GM21381 (cell line): ENCODE results near the gene PLCG2.
"Not testable (repeated sequence)": the region's sequence is repeated elsewhere in the genome, so short reads cannot be mapped to it uniquely, and the experiment has no call there.

Experiments
- ATAC-seq: cut with Tn5 transposase; IDR thresholded peaks from one replicate; pipeline ENCODE4 v1.9.1; 2021; ENCODE audit warnings: mild to moderate bottlenecking, moderate library complexity; ENCODE audit not compliant: unreplicated experiment

PLCG2 gene

DNA sequence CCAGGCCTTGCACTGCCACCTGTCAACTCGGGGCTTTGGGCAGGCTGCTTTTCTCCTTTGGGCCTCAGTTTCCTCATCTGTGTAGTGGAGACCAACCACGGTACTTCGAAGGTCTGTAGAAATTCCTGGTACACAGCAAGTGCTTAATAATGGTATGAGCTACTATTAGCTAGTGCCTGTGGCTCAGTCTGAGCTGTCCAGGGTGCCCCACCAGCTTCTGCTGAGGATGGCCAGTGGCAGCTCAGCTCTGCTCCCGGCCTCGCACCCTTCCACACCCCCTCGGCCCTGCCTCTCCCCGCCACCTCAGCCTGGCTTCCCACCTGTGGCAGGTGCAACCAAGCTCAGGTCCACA lies 26.2 kb upstream of the PLCG2 start:
- no peak for ATAC-seq

DNA sequence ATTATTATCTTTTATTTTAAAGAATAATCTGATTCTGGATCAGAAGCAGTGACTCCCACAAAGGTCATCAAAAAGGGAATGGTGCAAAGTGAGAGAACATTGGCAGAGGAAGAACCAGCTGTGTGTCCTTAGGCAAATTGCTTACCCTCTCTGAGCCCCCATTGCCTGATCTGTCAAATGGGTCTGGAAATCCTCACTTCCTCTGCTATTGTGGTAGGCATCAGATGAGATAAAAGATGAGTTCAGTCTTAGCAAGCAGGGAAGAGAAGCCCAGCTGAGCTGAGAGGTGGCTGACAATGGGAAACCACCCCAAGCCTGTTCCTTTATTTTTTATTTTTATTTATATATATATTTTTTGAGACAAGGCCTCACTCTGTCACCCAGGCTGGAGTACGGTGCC lies 24.2 kb upstream of the PLCG2 start:
- ATAC-seq: no peak

DNA sequence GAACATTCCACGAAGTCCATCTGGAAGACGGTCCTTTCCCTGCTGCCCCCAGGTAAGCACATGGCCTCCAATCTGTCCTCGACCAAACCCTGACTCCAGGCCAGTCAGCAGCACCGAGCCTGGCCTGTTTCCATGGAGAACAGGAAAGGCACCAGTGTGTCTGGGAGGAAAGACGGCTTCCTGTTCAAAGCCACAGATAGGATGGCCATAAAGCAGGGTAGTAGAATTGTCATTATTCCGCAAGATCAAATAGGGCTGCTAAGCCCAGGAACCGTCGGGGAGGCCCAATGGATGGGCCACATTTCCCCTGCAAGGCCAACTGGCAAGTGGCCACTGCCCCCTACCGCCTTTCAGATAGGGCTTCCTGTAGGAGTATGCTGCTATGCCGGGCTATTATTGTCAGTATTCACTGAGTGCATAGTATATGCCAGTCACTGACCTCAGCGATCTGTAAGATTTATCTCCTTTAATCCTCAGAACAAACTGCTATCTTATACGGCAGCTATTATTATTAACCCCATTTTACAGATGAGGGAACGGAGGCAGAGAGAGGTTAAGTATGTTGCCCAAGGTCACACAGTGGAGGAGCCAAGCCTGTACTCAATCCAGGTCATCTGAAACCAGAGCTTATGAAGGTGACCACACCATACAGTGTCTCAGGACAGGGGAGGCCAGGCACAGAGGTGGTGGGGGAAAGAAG lies 23.0 kb upstream of the PLCG2 start:
- no peak for ATAC-seq

DNA sequence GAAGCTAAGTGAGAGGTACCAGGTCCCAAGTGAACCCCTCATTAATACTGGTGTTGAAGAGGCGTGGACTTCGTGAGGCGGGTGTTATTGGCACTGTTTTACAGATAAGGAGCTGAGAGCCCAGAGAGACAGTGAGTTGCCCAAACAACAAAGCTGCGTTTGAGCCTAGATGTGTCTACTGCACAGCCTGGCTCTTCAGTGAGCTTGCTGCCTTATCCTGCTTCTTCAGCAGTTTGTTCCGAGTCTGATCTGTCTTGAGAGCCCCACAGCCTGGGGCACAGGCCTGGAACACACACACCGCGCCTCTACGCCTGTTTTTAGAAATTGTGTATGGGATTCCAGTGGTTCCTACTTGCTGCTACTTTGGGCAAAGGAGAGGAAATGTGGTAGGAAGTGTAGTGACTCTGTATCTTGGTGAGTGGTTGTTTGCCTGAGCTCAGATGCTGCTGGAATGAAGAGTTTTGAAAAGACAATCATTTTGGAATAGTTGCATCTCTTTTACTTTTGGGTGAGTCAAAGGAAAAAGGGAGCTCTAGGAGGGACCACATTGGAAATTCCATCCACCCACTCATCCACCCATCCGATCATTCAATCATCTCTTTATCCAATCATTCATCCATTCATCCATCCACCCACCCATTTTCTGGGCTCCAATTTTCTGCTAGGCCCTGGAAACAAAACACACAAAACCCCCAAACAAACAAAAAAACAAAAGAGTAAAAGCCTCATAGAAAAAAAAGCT lies 22.3 kb upstream of the PLCG2 start:
- ATAC-seq: no peak

DNA sequence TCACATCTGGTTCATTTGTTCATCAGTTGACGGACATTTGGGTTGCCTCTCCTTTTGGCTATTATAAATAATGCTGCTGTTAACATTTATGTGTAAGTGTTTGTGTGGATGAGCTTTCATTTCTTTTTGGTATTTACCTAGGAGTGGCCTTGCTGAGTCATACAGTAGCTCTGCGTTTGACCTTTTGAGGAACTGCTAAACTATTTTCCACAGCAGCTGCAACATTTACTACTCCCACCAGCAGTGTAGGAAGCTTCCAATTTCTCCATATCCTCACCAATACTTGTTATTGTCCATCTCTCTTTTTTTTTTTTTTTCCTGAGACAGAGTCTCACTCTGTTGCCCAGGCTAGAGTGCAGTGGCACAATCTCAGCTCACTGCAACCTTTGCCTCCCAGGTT lies 20.7 kb upstream of the PLCG2 start:
- ATAC-seq: no peak

DNA sequence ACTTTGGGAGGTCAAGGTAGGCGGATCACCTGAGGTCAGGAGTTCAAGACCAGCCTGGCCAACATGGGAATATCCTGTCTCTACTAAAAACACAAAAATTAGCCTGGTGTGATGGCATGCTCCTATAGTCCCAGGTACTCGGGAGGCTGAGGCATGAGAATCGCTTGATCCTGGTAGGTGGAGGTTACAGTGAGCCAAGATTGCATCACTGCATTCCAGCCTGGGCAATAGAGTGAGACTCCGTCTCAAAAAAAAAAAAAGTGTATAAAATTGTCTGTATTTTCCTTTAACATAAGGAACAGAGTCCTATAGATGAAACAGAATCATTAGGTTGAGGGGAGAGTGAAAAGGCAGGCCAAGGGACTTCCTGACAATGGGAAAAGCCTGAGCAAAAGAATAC lies 16.8 kb upstream of the PLCG2 start:
- not testable (repeated sequence) for ATAC-seq

DNA sequence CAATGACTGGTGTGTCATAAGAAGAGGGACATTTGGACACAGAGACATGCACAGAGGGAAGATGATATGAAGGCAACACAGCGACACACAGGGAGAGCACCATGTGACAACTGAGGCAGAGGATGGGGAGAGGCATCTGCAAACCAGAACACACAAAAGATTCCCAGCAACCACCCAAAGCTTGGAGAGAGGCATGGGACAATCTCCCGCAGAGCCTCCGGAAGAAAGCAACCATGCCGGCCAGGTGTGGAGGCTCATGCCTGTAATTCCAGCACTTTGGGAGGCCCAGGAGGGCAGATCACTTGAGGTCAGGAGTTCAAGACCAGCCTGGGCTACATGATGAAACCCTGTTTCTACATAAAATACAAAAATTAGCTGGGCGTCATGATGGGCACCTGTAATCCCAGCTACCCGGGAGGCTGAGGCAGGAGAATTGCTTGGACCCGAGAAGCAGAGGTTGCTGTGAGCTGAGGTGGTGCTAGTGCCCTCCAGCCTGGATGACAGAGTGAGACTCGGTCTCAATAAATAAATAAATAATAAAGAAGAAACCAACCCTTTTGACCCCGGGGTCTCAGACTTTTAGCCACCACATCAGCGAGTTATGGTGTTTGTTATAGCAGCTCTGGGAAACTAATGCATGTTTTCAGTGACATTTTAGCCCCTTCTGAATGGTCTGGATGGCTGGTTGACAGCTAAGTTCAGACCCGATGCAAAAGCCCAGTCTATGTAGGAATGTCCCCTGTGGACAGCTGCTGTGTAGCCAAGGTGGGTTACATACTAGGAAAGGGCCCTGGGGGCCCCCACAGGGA lies 13.8 kb upstream of the PLCG2 start:
- no peak for ATAC-seq

DNA sequence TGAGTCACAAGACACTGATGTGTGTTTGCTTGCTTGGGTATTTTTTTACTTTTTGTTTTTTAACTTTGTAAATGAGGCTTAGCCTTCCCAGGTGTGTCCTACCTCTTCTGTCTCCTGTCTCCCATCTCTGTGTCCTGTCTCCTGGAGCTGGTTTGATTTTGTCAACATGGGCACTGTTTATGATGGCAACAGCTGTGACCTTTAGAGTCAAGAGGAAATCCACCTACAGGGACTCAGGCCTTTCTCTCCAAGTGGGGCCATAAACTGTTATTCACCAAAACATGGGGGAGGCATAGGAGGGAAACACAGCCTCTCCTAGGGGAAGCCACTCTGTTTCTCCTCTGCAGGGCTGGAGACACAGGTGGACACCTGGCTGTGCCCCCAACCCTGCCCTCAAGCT lies 13.1 kb upstream of the PLCG2 start:
- no peak for ATAC-seq

DNA sequence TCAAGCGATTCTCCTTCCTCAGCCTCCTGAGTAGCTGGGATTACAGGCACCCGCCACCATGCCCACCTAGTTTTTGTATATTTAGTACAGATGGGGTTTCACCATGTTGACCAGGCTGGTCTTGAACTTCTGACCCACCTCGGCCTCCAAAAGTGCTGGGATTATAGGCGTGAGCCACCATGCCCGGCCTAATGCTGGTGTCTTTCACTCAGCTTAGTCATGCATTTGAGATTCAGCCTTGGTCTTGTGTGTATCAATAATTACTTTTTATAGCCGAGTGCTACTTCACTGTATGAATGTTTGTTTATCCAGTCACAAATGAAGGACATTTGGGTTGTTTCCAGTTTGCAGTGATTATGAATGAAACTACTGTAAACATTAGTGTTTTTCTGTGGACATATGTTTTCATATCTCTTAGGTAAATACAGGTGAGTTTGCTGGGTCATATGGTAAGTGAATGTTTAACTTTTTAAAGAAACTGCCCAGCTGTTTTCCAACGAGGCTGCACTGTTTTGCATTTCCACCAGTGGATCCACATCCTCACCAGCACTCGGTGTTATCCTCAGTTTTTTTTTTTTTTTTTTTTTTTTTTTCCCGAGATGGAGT lies 11.0 kb upstream of the PLCG2 start:
- no peak for ATAC-seq

DNA sequence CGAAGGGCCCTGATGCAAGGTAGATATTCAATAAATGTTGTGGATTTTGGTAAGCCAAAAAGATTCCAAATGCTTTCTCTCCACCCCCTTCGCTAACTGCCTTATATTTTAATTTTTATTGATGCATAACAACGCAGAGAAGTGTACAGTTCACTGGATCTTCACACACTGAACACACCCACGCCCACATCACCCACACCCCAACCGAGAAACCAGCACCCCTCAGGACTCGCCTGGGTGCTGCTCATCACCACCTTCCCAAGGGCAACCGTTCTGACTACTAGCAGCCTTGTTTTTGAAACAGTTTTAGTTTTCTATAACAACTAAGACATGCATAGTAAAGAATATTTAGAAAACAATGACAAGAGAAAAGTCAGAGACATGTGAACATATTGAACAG lies 9.1 kb upstream of the PLCG2 start:
- ATAC-seq: no peak

DNA sequence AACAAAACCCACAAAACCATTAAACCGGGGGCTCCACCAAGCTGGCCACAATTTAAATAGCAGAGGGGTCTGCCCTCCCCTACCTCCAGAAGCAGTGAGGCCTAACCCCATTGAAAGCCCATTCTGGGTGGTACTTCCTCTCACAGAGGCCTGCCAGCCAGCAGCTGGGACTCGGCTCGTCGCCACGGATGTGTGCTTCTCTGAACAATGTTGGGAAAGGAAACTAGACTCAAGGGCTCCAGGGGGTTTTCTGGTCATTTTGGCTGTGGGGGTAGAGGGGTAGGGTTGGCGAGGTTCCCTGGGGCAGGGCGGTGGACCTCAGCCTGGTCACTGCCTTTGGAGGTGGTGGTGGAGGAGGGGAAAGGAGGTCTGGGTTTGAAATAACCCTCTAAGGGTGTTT lies 4.7 kb upstream of the PLCG2 start:
- no peak for ATAC-seq

DNA sequence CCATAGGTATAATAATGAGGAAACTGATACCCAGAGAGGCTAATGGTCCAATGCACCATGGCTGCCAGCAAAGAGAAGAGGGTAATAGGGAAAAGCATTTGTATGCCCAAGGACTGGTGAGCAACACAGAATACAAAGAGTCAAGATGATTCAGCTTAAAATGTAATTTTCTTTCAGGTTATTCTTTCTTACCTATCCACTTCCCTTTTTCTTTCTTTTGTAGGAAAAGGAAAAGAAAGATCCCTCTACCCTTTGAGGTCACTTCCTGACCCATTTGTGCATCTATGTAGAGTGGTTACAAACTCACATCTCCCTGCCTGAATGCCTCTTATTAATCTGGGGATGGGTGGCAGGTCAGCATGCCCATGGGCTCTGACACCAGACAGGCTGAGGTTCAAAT lies 3.5 kb upstream of the PLCG2 start:
- ATAC-seq: no peak

DNA sequence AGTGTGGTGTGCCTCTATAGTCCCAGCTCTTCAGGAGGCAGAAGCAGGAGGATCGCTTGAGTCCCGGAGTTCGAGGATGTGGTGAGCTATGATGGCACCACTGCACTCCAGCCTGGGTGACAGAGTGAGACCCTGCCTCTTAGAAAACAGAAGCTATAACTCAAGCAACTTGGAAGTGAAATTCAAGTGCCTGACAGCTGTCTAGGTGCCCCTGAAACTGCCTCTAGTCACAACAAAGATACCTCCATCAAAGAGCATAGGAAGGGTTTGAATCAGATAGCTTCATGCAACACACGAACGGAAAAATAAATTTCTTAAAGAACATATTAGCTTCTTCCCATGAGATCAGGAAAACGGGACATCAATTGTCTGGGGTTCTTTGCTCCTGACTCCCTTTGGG lies 860 bp upstream of the PLCG2 start:
- no peak for ATAC-seq

DNA sequence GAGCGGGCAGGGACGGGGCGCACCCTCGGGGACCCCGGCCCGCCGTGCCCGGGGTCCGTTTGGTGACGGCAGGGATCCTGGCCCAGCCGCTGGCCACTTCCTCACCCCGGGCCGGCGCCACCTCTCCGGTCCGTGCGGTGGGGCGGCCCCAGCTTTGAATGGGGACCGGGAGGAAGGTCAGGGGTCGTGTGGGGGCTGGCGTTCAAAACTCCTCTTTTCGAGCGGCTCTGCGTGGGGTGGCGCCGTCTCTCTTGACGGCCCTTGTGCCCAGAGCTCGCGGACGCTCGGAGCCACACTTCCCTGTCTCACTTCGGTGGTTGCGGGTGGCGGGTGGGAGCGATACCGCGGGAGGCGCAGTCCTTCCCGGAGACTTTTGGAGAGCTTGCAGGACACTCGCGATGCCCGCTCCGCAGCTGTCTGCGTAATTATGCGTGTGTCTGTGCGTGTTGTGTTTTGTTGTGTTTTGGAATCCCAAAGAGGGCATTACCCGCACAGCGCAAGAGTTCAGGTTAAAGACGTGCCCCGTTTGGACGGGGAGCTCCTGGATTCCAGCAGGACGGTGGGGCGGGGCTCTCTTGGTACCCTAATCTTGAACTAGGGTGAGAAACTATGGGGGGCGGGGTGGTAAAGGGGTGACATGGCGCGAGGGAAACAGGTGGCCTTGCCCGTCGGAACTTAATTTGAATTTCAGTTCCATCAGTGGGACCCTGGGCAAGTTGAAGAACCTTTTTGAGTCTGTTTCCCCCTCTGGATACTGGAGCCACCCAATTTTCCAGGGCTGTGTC lies 637 bp downstream of the PLCG2 start:
- peak; percentile 23 for ATAC-seq

DNA sequence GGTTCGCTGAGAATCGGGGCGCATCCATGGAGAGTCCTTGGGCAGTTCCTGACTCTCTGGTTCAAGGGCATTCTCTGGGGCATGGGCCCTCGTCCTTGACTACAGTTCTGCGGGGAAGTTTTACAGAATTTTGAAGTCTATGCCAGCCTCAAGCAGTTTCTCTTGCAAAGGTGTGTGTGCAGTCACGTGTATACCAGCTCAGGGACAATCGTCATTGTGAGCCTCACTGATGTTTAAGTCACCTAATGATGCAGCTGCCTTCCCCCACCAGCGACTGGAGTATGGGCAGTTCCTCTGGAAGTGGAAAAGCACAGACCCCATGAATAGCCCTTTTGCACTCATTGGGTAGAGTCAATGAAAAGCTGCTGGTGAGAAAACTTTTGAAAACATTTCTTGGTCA lies 1.3 kb downstream of the PLCG2 start:
- no peak for ATAC-seq

DNA sequence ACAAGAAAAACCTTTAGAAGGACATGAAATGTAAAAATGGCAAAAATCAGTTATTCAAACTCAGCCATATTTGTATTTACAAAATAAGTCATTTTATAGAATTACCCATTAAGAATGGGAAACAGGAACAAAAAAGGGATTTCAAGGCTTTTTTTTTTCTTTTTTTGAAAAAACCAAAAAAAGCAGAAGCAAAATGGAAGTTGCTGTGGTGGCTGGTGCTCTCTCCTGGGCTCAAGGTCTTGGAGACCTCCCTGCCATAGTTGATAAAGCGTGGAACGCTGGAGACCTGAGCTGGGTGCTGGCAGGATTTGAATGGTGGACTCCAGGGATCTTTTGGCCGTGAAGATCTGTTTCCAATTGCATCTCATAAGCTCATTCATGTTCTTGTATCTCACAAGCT lies 3.1 kb downstream of the PLCG2 start:
- no peak for ATAC-seq

DNA sequence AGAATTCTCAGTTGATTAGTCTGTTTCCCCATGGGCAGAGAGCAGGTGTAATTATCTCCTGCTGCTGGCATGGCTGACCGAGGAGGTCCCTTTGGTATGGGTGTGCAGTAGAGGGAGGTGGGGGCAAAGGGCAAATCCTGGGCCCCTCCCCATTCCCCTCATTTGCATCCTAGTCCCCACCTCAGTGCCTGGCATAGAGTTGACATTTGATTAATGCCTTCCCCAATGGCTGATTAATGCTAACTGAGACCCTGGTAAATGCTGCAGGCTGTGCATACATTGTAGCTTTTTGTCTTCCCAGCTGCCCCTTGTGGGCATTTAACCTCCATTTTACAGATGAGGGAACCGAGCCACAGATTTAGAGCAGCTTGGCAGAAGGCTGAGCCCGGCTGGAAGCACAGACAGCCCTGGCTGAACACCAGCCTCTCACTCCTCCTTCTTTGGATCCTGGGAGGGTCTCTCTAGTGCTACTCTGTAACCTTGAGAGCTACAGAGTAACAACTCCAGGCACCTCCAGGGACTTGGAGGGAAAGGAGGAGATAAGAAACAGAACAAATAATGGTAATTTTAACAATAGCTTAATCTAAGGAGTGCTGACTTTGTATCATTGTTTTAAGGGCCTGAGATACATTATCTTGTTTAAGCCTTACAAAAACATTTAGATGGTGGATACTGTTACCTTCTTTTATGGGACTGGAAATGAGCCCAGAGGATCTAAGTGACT lies 5.1 kb downstream of the PLCG2 start:
- no peak for ATAC-seq

DNA sequence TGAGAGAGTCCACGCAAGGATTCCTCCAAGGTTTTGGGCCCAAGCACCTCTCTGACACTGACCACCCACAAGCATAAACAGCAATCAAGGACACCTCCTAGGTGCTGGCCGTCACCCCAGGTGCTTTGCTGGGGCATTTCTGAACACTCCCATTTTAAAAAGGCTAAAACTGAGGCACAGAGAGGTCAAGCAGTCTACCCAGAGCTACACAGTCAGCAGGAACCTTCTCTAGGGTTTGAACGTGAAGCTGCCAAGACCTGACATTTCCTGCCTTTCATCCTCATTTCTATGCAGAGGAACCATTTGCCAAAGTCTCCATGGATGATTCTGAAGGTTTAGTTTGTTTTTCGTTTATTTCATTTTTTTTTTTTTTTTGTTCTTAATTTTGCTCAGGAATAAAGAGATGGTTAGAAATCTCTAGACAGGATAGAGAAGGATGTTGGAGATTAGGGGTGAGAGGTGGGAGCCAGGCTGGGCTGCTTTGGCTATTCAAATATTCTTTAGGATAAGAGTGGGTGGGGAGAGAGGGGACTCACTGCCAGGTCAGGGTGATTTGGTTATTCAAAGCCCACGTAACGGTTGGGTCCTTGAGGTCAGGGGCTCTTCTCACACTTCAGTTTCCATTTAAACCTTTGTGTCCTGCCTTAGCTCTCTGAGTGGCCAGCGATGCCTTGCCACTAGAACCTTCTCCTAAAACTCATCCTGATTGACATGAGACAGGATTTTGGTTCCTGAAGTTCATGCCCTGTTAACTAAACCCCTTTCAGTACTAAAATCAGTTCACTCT lies 6.2 kb downstream of the PLCG2 start:
- ATAC-seq: no peak

DNA sequence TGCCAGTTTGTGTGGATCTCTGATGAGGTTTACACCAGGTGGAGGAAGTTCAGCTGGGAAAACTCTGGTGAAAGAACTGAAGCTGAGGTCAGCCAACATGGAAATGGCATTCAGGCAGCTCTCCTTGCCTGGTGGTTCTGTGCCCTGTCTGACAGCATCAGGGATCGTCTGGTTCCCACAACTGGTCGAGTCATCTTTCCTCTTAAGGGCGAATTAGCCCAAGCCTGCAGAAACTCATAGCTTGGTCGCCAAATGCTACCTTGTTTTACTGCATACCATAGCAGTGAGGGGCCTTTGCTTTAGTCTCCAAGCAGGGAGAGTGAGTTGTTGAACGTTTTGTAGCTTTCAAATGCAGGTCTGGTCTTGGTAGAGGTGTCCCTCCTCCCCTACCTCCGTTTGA lies 7.2 kb downstream of the PLCG2 start:
- ATAC-seq: no peak
